BJ (cell line): ENCODE measurements around the gene ARID5A. TPM values are rescaled to one million over a fixed set of nuclear protein-coding genes. Genes with fewer than 3 reads are reported as not detected.
A peak's percentile ranks its signal among the peaks of the same experiment; 100 is the strongest.

Experiments used
- CTCF ChIA-PET: fragments of 350-600 bp; formaldehyde crosslinking; extraction: SDS; loops from one replicate; lab custom pipeline; 2021; ENCODE audit warnings: antibody characterized with exemption, inconsistent platforms; lab: Yijun Ruan, JAX
- POLR2A ChIA-PET: fragments of 300-600 bp; sonication (Branson Sonifier 250); formaldehyde crosslinking; extraction: SDS; loops from one replicate; lab custom pipeline; 2021; ENCODE audit warnings: antibody characterized with exemption; lab: Charles Lee
- DNase-seq: peaks from one replicate; pipeline ENCODE4 v3.0.0-alpha.2; 2011; ENCODE audit warnings: low read depth
- H3K27me3 ChIP-seq: 2 replicates; pipeline ENCODE4 v1.6.0; 2011; ENCODE audit warnings: low read length; ENCODE audit not compliant: control insufficient read depth, insufficient read depth
- H3K36me3 ChIP-seq: 2 replicates; pipeline ENCODE4 v1.5.1; 2011; ENCODE audit warnings: low read length; ENCODE audit not compliant: control insufficient read depth, insufficient read depth
- H3K4me3 ChIP-seq: 2 replicates; pipeline ENCODE4 v1.5.1; 2011; ENCODE audit warnings: low read depth, mild to moderate bottlenecking, control low read depth, low read length
- polyA plus RNA-seq: library from polyadenylated mRNA; depleted of rRNA; stranded (reverse); fragments of >200 nt; gene quantifications from 2 replicates; pipeline ENCODE4 v1.2.3, GENCODE V29; 2011
- TF ChIP-seq, protein P1 (sequence below): IDR thresholded peaks from 2 replicates; pipeline ENCODE4 v1.5.1; 2011; ENCODE audit warnings: low read depth, mild to moderate bottlenecking, control low read depth, inconsistent platforms, low read length, moderate library complexity; ENCODE audit not compliant: insufficient read depth

ARID5A gene
- polyA plus RNA-seq, 1 experiment, result 19.1 TPM

DNA sequence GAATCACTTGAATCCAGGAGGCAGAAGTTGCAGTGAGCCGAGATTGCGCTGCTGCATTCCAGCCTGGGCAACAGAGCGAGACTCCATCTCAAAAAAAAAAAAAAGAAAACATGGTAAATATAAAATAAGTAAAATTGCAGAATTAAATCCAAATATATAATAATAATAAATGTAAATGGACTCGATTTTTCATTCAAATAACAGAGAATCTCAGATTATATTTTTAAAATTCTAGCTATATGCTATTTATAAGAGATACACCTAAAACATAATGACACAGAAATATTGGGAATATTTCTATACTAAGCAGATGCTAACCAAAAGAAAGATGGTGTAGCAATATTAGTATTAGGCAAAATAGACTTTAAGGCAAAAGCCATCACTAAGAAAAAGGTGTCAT is 16.3 kb upstream of the ARID5A start:
- Histone ChIP-seq H3K27me3 (no peaks in the 10 kb centered on the region), H3K4me3 (no peak overlapping the region), H3K36me3 (no peaks in the 10 kb centered on the region)
- no peak for DNase-seq
- CTCF ChIA-PET, result interaction anchor here (2.0 to 3.6 kb wide), 2 partner anchors 10 to 34 kb away, joined by 8 to 26 read pairs; no protein-coding TSS in a partner anchor
- POLR2A ChIA-PET, result no interaction called here
- TF ChIP-seq, protein P1, sequence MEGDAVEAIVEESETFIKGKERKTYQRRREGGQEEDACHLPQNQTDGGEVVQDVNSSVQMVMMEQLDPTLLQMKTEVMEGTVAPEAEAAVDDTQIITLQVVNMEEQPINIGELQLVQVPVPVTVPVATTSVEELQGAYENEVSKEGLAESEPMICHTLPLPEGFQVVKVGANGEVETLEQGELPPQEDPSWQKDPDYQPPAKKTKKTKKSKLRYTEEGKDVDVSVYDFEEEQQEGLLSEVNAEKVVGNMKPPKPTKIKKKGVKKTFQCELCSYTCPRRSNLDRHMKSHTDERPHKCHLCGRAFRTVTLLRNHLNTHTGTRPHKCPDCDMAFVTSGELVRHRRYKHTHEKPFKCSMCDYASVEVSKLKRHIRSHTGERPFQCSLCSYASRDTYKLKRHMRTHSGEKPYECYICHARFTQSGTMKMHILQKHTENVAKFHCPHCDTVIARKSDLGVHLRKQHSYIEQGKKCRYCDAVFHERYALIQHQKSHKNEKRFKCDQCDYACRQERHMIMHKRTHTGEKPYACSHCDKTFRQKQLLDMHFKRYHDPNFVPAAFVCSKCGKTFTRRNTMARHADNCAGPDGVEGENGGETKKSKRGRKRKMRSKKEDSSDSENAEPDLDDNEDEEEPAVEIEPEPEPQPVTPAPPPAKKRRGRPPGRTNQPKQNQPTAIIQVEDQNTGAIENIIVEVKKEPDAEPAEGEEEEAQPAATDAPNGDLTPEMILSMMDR, result no peak

DNA sequence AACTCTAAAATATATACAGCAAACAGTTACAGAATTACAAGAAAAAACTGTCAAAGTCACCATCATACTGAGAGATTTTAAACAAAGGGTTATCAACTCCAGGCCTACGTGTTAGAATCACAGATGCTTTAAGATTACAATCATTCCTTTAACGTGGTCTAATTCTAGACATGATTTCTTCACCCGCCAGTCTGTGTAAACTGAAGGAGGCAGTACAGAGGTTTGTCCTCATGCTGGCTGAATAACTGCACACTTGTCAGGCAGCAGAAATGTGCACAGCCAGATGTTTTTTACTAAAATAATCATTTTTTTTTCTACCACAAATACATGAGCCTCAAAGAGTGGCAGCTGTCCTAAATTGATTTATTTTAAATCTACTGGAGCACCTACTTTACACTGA is 15.9 kb upstream of the ARID5A start:
- ChIA-PET POLR2A (no interaction called here), CTCF (interaction anchor here (2.0 to 3.6 kb wide), 2 partner anchors 11 to 34 kb away, joined by 8 to 26 read pairs; no protein-coding TSS in a partner anchor)
- H3K4me3 ChIP-seq, result no peak overlapping the region
- DNase-seq, result no peak
- TF ChIP-seq, protein P1, result 0 out of 2 replicates have a peak, but pooled peaks have one; percentile 5
- no peaks in the 10 kb centered on the region for H3K36me3 ChIP-seq
- H3K27me3 ChIP-seq, result no peaks in the 10 kb centered on the region

DNA sequence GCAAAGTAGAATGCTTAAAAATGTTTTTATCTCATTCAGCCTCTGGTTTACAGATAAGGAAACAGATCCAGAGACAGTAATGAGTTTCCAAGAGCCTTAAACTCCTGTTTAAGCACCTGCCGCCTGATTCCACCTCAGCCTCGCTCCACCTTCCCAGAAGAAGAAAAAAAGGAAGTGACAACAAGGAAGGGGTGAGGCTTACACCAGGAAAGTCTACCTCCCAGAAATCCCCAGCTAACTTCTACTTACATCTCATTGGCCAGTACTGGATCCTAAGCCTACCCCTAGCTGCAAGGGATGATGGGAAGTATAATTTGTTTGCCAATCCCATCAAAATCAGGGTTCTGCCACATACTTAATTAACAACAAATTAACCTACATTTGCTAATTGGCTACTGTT is 15.3 kb upstream of the ARID5A start:
- no peak overlapping the region for H3K4me3 ChIP-seq
- H3K36me3 ChIP-seq, result no peaks in the 10 kb centered on the region
- POLR2A ChIA-PET, result no interaction called here
- TF ChIP-seq, protein P1, result no peak
- no peak for DNase-seq
- CTCF ChIA-PET, result interaction anchor here (1.0 to 3.6 kb wide), 3 partner anchors 11 to 114 kb away, joined by 4 to 26 read pairs (median 8); no protein-coding TSS in a partner anchor
- H3K27me3 ChIP-seq, result no peaks in the 10 kb centered on the region

DNA sequence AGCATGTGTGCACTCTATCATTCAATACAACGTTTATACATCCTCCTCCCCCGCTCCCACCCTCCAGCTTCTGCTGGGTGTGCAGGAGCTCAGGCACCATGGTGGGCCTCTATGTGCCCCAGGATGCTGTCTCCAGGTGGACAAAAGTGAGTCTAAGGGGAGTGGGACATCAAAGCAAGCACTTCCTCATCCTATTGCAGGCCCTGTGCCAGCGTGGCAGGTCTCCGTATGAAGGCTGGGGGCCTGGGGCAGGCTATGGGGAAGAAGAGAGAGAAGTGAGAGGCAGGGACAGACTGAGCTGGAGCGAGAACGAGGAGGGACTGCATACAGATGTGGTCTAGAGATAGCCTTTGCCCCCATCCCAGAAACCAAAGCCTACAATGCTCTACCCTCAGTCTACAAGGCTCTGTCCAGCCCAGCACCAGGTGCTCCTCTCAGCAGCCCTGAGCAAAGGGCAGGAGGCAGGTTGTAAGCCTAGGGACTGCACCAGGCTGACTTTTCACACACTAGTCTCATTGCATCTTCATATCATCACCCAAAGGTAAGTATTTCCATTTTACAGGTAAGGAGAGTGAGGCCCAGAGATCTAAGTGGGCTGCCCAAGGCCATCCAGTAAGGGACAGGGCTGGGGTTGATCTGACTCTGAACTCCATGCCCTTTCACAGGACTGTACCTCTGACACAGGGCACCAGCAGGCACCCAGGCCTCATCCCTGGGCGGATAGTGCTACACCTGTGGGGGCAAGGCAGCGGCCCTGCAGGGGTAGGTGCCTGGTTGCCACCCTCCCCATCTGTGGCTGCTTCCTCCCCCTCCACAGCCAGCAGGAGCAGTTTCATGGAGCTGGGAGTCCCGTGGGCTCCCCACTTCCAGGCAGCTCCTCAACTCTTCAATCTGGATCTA is 14.0 kb upstream of the ARID5A start:
- Histone ChIP-seq H3K27me3 (no peaks in the 10 kb centered on the region), H3K4me3 (no peak overlapping the region), H3K36me3 (no peaks in the 10 kb centered on the region)
- TF ChIP-seq, protein P1, result no peak
- no peak for DNase-seq
- CTCF ChIA-PET, result interaction anchor here (1.0 to 3.6 kb wide), 4 partner anchors 13 to 256 kb away, joined by 3 to 26 read pairs (median 6); no protein-coding TSS in a partner anchor
- POLR2A ChIA-PET, result no interaction called here

DNA sequence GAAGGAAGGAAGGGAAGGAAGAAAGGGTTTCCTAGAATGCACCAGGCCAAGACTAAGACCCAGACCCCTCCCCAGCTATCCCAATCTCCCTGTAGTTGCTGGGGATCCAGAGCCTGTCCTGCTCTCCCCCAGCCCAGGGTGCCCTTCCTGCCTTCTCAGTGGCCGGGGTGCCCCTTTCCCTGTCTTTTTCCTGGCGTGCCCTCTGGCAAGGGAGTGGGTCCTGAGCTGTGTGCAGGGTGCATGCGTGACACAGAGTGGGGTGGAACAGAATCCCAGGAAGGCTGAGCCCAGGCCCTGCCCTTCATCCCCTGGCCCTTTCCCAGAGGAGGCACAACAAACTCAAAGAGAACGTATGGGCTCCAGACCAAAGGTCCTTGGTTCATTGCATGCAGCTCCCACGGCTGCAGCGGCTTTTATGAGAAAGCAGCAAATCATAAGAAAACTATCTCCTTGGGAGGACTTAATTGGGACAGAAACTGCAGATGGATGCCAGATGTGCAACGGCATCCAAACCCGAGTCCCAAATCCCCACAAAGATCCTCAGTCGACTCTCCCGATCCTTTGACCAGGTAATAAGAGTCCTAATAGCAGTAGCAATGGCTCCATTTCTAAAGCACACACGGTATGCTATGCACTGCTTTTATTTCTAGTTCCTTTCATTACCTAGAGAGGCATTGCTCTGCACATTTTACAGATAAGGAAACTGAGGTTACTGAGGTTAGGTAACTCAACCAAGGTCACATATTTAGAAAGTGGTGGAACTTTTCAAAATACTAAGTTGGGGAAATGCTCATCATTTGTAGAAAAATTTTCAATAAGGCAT is 12.7 kb upstream of the ARID5A start:
- peak; percentile 92 for DNase-seq
- TF ChIP-seq, protein P1, result no peak
- CTCF ChIA-PET, result interaction anchor here (1.0 to 3.6 kb wide), 3 partner anchors 14 to 257 kb away, joined by 3 to 26 read pairs (median 3); no protein-coding TSS in a partner anchor
- Histone ChIP-seq H3K27me3 (no peaks in the 10 kb centered on the region), H3K4me3 (no peak overlapping the region), H3K36me3 (no peaks in the 10 kb centered on the region)
- POLR2A ChIA-PET, result no interaction called here
